ENCODE measurements around the gene SEZ6L2.

DNA sequence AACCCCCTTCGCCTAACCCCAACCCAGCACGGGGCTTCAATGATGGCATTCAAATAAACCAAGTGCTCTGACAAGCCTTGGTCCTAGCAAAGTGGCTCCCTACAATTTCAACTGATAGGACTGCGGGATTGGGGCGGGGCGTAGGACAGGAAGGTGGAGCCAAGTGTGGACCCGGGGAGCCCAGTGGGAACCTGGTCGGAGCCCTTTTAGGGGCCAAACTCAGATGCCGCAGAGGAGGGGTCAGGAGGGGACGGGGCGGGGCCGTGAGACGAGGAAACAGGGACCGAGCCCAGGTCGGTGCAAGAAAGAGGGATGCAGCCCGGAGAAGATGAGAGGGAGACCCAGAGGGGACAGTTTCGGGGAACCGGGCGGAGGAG, 23.1 kb downstream of the SEZ6L2 start:
- TF ChIP-seq, protein P1, sequence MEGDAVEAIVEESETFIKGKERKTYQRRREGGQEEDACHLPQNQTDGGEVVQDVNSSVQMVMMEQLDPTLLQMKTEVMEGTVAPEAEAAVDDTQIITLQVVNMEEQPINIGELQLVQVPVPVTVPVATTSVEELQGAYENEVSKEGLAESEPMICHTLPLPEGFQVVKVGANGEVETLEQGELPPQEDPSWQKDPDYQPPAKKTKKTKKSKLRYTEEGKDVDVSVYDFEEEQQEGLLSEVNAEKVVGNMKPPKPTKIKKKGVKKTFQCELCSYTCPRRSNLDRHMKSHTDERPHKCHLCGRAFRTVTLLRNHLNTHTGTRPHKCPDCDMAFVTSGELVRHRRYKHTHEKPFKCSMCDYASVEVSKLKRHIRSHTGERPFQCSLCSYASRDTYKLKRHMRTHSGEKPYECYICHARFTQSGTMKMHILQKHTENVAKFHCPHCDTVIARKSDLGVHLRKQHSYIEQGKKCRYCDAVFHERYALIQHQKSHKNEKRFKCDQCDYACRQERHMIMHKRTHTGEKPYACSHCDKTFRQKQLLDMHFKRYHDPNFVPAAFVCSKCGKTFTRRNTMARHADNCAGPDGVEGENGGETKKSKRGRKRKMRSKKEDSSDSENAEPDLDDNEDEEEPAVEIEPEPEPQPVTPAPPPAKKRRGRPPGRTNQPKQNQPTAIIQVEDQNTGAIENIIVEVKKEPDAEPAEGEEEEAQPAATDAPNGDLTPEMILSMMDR (IDR thresholded peaks at IDR 0.05; ENCODE audit: insufficient read depth, low read depth, low read length) = no peak
- TF ChIP-seq EZH2 (IDR thresholded peaks at IDR 0.05; ENCODE audit: insufficient read depth, low read length) = no peak
